Fibroblast of lung (primary cell): Measurements from ENCODE around the gene ARID4A.

Experiments
- CTCF ChIP-seq, 2 donors: IDR thresholded peaks in 1 of 2; conservative IDR thresholded peaks in 1 of 2; 1 replicate in 1 of 2; 2 replicates in 1 of 2; pipeline ENCODE4 v1.5.1; 2011 to 2012; ENCODE audit warnings: low read length in 2 of 2, control low read depth in 1 of 2, inconsistent platforms in 1 of 2, low read depth in 1 of 2, mild to moderate bottlenecking in 1 of 2
- EZH2 ChIP-seq: IDR thresholded peaks from 2 replicates; pipeline ENCODE4 v1.5.1; 2012; ENCODE audit warnings: low read length, control low read depth, mild to moderate bottlenecking; ENCODE audit errors: missing control alignments

GRCh38 chr14:58364316-58364715 lies 66.0 kb downstream of the ARID4A start:
- TF ChIP-seq CTCF (conservative IDR thresholded peaks at IDR 0.05 in 1 of 2, IDR thresholded peaks at IDR 0.05 in 1 of 2; ENCODE audit: low read depth in 1 of 2, low read length in 2 of 2): no peak
- no peak for TF ChIP-seq EZH2
